Stimulated activated CD8-positive, alpha-beta memory T cell treated with anti-CD3 and anti-CD28 coated beads, Interleukin-15, amount 100 ng/mL, for 1 hour (primary cell): ENCODE data around the gene GTF3C5.
"Not testable (repeated sequence)": the region's sequence is repeated elsewhere in the genome, so short reads cannot be mapped to it uniquely, and the experiment has no call there.

Experiments
- DNase-seq: peaks from one replicate; pipeline ENCODE4 v3.0.0-alpha.2; 2020; ENCODE audit warnings: low read depth

The GTF3C5 gene

GRCh38 chr9:133070985-133071384 is 40.2 kb downstream of the GTF3C5 start:
- not testable (repeated sequence) for DNase-seq

- no peak for DNase-seq
Observed at GRCh38 chr9:133071484-133072150, 40.8 kb downstream of the GTF3C5 start.

GRCh38 chr9:133072210-133072609 is 41.4 kb downstream of the GTF3C5 start:
- not testable (repeated sequence) for DNase-seq

- no peak for DNase-seq
Observed at GRCh38 chr9:133073086-133074014, 42.6 kb downstream of the GTF3C5 start.

- DNase-seq, result no peak
Observed at GRCh38 chr9:133074111-133074651, 43.4 kb downstream of the GTF3C5 start.

GRCh38 chr9:133075925-133076630 is 45.3 kb downstream of the GTF3C5 start:
- DNase-seq, result no peak

- no peak for DNase-seq
Observed at GRCh38 chr9:133076691-133077090, 45.9 kb downstream of the GTF3C5 start.

GRCh38 chr9:133078486-133078885 is 47.7 kb downstream of the GTF3C5 start:
- no peak for DNase-seq

GRCh38 chr9:133080161-133080560 is 49.4 kb downstream of the GTF3C5 start:
- no peak for DNase-seq

- not testable (repeated sequence) for DNase-seq
Observed at GRCh38 chr9:133080786-133081779, 50.3 kb downstream of the GTF3C5 start.

GRCh38 chr9:133081957-133082644 is 51.3 kb downstream of the GTF3C5 start:
- DNase-seq, result not testable (repeated sequence)

GRCh38 chr9:133083688-133084087 is 52.9 kb downstream of the GTF3C5 start:
- not testable (repeated sequence) for DNase-seq

- DNase-seq, result not testable (repeated sequence)
Observed at GRCh38 chr9:133086212-133086860, 55.5 kb downstream of the GTF3C5 start.

- DNase-seq, result no peak
Observed at GRCh38 chr9:133086894-133087293, 56.1 kb downstream of the GTF3C5 start.

GRCh38 chr9:133087429-133088145 is 56.8 kb downstream of the GTF3C5 start:
- DNase-seq, result no peak

- no peak for DNase-seq
Observed at GRCh38 chr9:133088146-133088750, 57.5 kb downstream of the GTF3C5 start.

- DNase-seq, result no peak
Observed at GRCh38 chr9:133088756-133089155, 58.0 kb downstream of the GTF3C5 start.

- no peak for DNase-seq
Observed at GRCh38 chr9:133089271-133089671, 58.5 kb downstream of the GTF3C5 start.

- DNase-seq, result no peak
Observed at GRCh38 chr9:133090187-133090586, 59.4 kb downstream of the GTF3C5 start.
